Immature natural killer cell (primary cell): ENCODE data around the gene ZBTB7C. TPM values are rescaled to one million over a fixed set of nuclear protein-coding genes. Genes with fewer than 3 reads are reported as not detected.
A peak's percentile ranks its signal among the peaks of the same experiment; 100 is the strongest.

Experiments used
- DNase-seq, 3 donors: peaks; one replicate each; pipeline ENCODE4 v3.0.0; 2022; ENCODE audit warnings: mixed read lengths in 1 of 3
- H3K27ac Mint-ChIP-seq, 6 donors: one replicate each; pipeline ENCODE4 v1.8.0; 2020; ENCODE audit warnings: mixed read lengths in 6 of 6, mild to moderate bottlenecking in 5 of 6, inconsistent platforms in 4 of 6, moderate library complexity in 3 of 6
- H3K27me3 Mint-ChIP-seq, 3 donors: one replicate each; pipeline ENCODE4 v1.8.0; 2020 to 2021; ENCODE audit warnings: low read depth in 3 of 3, mild to moderate bottlenecking in 3 of 3, mixed read lengths in 3 of 3, moderate library complexity in 3 of 3, inconsistent platforms in 1 of 3
- H3K36me3 Mint-ChIP-seq, 3 donors: one replicate each; pipeline ENCODE4 v1.8.0; 2020; ENCODE audit warnings: mixed read lengths in 3 of 3, inconsistent platforms in 2 of 3, mild to moderate bottlenecking in 2 of 3
- H3K4me1 Mint-ChIP-seq, 2 donors: one replicate each; pipeline ENCODE4 v1.8.0; 2020; ENCODE audit warnings: inconsistent platforms in 2 of 2, mild to moderate bottlenecking in 2 of 2, mixed read lengths in 2 of 2, moderate library complexity in 1 of 2
- H3K4me3 Mint-ChIP-seq, 5 donors: one replicate each; pipeline ENCODE4 v1.8.0; 2020; ENCODE audit warnings: mild to moderate bottlenecking in 5 of 5, mixed read lengths in 5 of 5, inconsistent platforms in 3 of 5, moderate library complexity in 3 of 5
- H3K9me3 Mint-ChIP-seq, 6 donors: one replicate each; pipeline ENCODE4 v1.8.0; 2020; ENCODE audit warnings: mild to moderate bottlenecking in 6 of 6, mixed read lengths in 6 of 6, inconsistent platforms in 4 of 6, moderate library complexity in 3 of 6
- polyA plus RNA-seq, 3 donors: library from polyadenylated mRNA; unstranded; fragments of 300-500 nt; fragmentation: Illumina TruSeq; gene quantifications; one replicate each; pipeline ENCODE4 v1.2.3, GENCODE V29; 2021

Gene ZBTB7C
- polyA plus RNA-seq, 3 donors from 2014 or later = not detected

DNA sequence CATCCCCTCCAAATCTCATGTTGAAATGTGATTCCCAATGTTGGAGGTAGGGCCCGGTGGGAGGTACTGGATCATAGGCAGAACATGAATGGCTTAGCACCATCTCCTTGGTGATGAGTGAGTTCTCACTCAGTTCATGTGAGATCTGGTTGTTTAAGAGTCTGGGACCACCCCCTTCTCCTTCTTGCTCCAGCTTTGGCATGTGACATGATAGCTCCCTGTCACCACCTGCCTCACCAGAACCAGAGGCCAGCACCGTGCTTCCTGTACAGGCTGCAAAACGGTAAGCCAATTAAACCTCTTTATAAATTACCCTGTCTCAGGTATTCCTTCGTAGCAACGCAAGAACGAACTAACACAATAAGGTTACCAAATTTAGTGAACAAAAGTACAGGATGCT lies 95.4 kb downstream of the ZBTB7C start:
- DNase-seq = no peak
- no peaks in the 10 kb centered on the region for H3K4me1 Mint-ChIP-seq
- no peaks in the 10 kb centered on the region for H3K36me3 Mint-ChIP-seq
- peaks cover 0 to 5% (median 3%) of the 10 kb centered on the region in 3 donors for H3K27me3 Mint-ChIP-seq
- no peaks in the 10 kb centered on the region for H3K9me3 Mint-ChIP-seq
- no peak overlapping the region for H3K4me3 Mint-ChIP-seq
- no peak overlapping the region for H3K27ac Mint-ChIP-seq

DNA sequence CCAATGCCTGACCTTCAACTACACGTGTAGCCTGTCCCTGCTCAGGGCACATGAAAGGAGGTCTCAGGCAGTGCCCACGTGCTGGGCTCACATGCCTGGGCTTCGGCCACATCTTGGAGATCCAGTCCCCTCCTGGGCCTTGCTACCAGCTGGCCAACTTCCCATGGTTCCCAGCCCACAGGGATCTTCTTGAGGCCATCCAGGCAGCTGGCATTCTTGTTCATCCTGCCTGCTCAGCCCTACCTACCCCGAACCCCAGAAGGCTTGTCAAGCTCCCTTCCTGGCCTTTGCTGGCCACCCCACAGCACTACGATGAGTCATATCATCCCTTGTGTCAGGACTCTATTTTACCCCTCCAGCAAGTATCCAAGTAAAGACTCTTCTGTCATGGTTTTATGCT lies 97.1 kb downstream of the ZBTB7C start:
- Mint-ChIP-seq H3K27ac (no peak overlapping the region), H3K4me1 (no peaks in the 10 kb centered on the region), H3K9me3 (no peaks in the 10 kb centered on the region), H3K27me3 (peaks cover 0 to 5% (median 3%) of the 10 kb centered on the region in 3 donors), H3K4me3 (no peak overlapping the region), H3K36me3 (no peaks in the 10 kb centered on the region)
- no peak for DNase-seq

DNA sequence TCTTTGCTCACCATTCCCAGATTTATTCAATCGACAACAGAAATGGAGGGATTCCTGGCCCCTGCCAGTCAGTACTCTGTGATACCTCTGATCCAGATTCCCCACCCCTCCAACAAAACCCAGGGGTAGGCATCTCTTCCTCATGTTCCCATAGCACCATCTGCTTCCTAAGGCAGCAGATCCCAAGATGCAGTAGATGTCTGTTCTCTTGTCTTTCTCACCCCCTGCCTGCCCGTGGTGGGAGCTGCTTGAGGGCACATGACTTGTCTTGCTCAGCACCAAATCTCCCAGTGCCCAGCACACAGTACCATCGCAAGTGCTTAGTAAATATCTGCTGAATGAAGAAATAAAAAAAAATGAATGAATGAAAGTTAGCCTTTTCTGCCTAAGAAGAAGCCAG lies 98.2 kb downstream of the ZBTB7C start:
- no peak overlapping the region for H3K4me3 Mint-ChIP-seq
- no peaks in the 10 kb centered on the region for H3K4me1 Mint-ChIP-seq
- H3K27me3 Mint-ChIP-seq = peaks cover 0 to 4% (median 2%) of the 10 kb centered on the region in 3 donors
- no peaks in the 10 kb centered on the region for H3K36me3 Mint-ChIP-seq
- H3K27ac Mint-ChIP-seq = no peak overlapping the region
- DNase-seq = no peak
- H3K9me3 Mint-ChIP-seq = no peaks in the 10 kb centered on the region

DNA sequence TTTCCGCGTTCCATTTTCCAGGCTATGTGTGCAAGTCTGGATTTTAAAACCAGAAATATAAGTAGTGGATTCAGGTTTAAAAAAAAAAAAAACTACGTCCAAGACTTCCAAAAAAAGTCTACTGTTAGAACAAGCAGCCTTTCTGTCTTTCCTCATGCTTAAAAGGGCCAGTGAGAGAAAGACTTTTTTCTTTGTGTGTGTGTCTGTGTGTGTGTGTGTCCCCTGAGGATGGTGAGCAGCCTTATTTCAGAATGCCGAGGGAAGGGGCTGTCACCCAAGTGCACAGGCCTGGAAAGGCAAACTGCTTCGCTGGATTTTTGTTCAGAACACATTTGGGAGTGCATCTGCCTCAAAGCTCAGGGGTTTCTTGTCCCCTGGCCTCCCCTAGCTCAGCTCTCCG lies 98.8 kb downstream of the ZBTB7C start:
- Mint-ChIP-seq H3K4me3 (no peak overlapping the region), H3K4me1 (no peaks in the 10 kb centered on the region), H3K36me3 (no peaks in the 10 kb centered on the region), H3K27ac (no peak overlapping the region), H3K27me3 (peaks cover 0 to 4% (median 2%) of the 10 kb centered on the region in 3 donors), H3K9me3 (no peaks in the 10 kb centered on the region)
- DNase-seq = no peak

DNA sequence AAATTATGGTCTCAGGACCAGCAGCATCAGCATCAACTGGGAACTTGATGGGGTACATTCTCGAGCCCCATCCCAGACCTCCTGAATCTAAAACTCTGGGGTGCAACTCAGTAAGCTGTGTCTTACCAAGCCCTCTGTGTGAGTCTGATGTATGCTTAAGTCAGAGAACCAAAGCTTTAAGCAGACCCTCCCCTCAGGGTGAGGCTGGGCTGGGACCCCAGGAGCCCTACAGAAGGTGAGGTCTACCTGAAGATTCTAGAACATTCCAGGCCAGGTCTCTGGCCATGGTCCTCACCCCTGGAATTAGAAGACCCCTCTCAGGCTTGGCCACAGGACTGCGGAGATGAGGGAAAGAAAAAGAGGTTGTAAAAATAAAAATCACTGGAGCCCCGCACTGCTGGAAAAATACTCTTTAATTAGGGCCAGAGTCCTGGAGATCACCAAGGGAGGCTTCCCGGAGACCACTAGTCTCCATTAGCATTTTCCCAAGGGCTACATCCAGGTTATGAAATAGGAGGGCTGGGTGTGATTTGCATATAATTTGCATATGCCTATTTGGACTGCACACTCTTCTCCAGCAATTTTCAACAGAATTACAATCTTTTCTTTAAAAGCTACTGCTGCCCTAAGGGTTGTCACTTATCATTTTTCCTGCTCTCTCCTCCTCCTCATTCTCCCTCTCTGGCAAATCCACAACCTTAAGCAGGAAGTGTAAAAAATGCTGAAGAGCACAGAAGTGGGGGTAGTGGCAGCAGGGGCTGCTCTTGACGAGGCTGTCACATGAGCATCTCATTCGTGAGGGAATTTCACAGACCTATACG lies 100.2 kb downstream of the ZBTB7C start:
- Mint-ChIP-seq H3K4me1 (no peaks in the 10 kb centered on the region), H3K27me3 (peaks cover 0 to 4% (median 4%) of the 10 kb centered on the region in 3 donors), H3K4me3 (no peak overlapping the region), H3K9me3 (no peaks in the 10 kb centered on the region), H3K36me3 (no peaks in the 10 kb centered on the region), H3K27ac (no peak overlapping the region)
- no peak for DNase-seq

DNA sequence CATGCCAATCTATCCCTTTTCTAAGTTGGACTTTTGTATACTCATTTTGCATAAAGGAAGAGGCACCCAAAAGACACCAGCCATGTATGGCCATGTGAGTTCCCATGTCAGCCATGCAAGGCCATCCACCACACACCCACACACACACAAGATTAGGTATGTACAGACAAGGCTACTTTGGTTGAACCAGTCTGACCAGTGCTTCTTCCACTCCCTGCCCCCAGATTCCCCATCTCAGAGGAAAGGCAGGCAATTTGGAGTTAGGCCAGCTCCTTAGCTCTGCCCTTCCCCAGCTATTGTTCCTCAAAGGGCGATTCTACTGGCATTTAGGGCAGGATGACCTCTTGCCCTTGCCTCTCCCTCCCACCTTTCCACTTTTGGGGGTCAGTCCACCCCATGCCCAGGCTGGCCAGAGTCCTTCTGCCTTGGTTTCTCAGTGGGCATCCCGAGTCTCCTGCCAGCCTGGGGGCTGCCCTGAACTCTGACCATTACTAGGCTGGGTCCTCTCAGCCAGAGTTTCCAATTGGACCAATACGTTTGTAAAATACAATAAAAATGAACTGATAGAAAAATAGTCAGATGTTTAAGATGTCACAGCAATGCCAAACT lies 101.1 kb downstream of the ZBTB7C start:
- H3K36me3 Mint-ChIP-seq = no peaks in the 10 kb centered on the region
- no peak for DNase-seq
- H3K27ac Mint-ChIP-seq = no peak overlapping the region
- H3K4me1 Mint-ChIP-seq = no peaks in the 10 kb centered on the region
- H3K27me3 Mint-ChIP-seq = peaks cover 0 to 4% (median 2%) of the 10 kb centered on the region in 3 donors
- no peaks in the 10 kb centered on the region for H3K9me3 Mint-ChIP-seq
- no peak overlapping the region for H3K4me3 Mint-ChIP-seq

DNA sequence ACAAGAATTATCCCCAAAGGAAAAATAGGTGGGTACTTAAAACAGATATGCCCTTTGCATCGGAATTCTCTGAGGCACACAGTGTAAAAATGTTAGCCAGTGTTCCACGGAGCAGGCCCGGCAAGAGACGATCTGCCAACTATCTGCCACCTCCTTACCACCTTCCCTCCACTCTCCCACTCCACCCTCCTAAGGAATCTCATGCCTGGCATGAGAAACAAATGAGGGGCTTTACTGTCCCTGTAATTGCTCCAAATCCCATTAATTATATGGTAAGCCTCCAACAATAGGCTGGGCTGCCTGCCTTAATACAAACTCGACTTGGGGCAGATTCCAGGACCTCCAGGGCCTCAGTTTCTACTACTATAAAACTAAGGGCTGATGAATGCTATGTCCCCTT lies 102.3 kb downstream of the ZBTB7C start:
- Mint-ChIP-seq H3K27ac (no peak overlapping the region), H3K9me3 (no peaks in the 10 kb centered on the region), H3K27me3 (peaks cover 2 to 4% (median 2%) of the 10 kb centered on the region in 3 donors), H3K36me3 (no peaks in the 10 kb centered on the region), H3K4me3 (no peak overlapping the region), H3K4me1 (no peaks in the 10 kb centered on the region)
- no peak for DNase-seq

DNA sequence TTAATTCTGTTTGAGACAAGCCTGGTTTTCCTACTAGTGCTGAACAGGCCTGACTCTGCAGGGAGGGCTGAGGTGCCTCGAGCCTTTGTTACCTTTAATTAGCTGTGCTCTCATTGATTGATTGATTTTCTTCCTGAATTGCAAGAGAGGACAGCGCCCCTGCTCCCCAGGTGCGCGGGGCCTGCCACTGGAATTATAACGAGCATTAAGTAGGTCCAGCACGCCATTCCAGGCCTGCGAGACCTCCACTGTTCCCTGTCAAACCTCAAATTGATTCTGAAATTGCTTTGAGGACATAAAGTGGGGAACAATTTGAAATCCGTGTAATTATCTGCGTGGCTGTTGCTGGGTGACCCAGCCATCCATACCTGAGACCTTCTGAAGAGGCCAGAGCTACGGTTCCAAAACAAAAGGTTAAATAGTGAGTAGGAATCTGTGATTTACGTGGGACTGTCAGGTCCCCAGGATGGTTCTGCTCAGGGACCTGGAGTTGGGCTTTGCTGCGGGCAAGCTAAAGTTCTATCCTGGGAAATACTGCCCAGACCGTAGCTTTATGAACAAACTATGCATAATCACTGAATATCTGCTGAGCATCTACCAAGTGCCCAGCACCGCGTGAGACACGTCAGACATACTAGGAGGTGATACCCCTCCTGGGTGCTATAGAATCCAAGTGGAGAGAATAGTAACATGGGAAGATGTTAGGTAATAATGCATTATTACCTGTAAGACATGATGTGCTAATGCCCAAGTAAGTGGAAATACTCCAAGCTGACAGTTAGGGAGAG lies 104.1 kb downstream of the ZBTB7C start:
- peaks cover 3 to 6% of the 10 kb centered on the region in 2 donors for H3K4me1 Mint-ChIP-seq
- H3K4me3 Mint-ChIP-seq = no peak overlapping the region
- H3K27me3 Mint-ChIP-seq = peaks cover 2% of the 10 kb centered on the region in 3 donors
- no peak overlapping the region for H3K27ac Mint-ChIP-seq
- no peak for DNase-seq
- H3K9me3 Mint-ChIP-seq = no peaks in the 10 kb centered on the region
- H3K36me3 Mint-ChIP-seq = no peaks in the 10 kb centered on the region

DNA sequence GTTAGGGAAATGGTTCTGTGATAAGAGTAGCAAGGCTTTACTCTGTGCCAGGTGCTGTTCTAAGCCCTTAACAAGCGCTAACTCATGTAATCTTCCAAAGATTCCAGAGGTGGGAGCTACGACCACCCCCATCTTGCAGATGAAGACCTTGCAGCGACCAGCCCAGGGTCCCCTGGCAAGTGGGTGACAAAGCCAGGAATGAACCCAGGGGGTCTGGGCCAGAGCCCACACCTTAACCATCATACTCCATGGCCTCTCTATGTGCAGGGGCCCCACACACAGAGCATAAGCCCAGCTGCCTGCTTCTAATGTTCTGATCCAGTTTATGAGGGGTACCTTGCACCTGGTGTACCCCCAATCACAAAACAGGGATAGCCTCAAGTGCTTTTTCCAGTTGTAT lies 105.3 kb downstream of the ZBTB7C start:
- Mint-ChIP-seq H3K27ac (no peak overlapping the region), H3K4me1 (peaks cover 3 to 7% of the 10 kb centered on the region in 2 donors), H3K4me3 (no peak overlapping the region), H3K9me3 (no peaks in the 10 kb centered on the region), H3K36me3 (no peaks in the 10 kb centered on the region), H3K27me3 (peaks cover under 1 to 4% (median 2%) of the 10 kb centered on the region in 3 donors)
- no peak for DNase-seq

DNA sequence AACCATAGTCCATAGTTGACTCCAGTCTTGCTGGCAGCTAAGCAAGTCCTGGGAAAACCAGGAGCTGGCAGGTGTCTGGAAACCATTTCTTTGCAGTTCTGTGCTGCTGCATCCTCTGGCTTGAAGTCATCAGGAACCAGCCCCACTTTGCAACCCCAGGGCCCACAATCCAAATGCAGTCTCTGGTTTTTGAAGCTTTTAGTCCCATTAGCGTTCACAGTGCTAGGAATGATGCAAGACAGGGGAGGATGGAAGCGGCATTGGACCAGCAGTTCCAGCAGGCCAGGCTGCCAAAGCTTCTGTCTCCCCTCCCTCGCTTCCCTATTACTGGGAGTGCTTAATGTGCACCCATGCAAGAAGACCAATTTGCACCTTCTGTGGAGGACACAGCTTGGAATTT lies 106.4 kb downstream of the ZBTB7C start:
- peaks cover 3 to 7% of the 10 kb centered on the region in 2 donors for H3K4me1 Mint-ChIP-seq

DNA sequence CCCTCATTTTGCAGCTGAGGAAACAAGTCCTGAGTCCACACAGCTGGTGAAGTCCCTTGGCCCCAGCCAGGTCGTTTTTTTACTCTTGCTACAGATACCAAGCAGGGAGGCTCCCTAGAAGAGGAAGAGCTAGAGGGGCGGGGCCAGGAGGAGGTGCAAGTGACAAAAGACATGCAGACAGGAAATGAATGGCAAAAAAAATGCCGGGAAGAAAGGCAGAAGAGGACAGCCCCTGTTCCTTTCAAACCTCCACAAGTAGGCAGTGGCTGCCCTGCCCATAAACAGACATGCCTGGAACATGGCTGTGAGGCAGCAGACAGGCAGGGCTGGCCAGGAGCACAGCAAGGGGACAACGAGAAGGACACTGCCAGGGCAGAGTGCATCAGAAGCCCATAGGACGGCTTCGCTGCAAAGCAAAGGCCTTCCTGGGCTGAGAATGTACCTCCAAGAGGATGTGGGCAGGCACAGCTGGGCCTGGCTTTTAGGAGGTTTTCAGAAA lies 108.7 kb downstream of the ZBTB7C start:
- Mint-ChIP-seq H3K27me3 (peaks cover 2 to 6% (median 2%) of the 10 kb centered on the region in 3 donors), H3K27ac (peak overlapping the region in 1 of 6 donors; percentile 2), H3K9me3 (no peaks in the 10 kb centered on the region), H3K4me1 (peaks cover 3 to 7% of the 10 kb centered on the region in 2 donors), H3K4me3 (no peak overlapping the region), H3K36me3 (no peaks in the 10 kb centered on the region)
- no peak for DNase-seq

More for the DNA sequence above, 106.4 kb downstream of the ZBTB7C start:
- no peak overlapping the region for H3K4me3 Mint-ChIP-seq
- DNase-seq = no peak
- H3K36me3 Mint-ChIP-seq = no peaks in the 10 kb centered on the region
- H3K9me3 Mint-ChIP-seq = no peaks in the 10 kb centered on the region
- peaks cover 2 to 4% (median 2%) of the 10 kb centered on the region in 3 donors for H3K27me3 Mint-ChIP-seq
- H3K27ac Mint-ChIP-seq = no peak overlapping the region

DNA sequence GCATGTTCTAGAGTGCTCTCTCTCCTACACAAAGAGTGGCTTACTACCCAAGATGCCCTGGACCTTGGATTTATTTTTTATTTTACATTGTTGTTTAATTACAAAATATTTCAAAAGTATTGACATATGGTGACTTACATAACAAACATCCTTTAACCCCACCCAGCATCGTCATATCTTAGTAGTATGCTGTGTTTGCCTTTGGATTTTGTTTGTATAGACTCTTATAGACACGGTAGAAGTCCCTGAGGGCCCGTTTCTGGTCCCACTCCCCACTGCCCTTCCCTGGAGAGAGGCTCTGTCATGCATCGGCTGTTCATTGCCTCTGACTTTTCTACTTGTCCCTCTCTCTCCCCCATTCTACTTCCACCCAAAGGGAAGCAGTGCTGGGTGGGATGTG lies 112.0 kb downstream of the ZBTB7C start:
- Mint-ChIP-seq H3K9me3 (no peaks in the 10 kb centered on the region), H3K4me1 (peaks cover 3 to 7% of the 10 kb centered on the region in 2 donors), H3K27ac (no peak overlapping the region), H3K27me3 (peaks cover 0 to 4% (median 2%) of the 10 kb centered on the region in 3 donors), H3K4me3 (no peak overlapping the region), H3K36me3 (no peaks in the 10 kb centered on the region)
- no peak for DNase-seq

DNA sequence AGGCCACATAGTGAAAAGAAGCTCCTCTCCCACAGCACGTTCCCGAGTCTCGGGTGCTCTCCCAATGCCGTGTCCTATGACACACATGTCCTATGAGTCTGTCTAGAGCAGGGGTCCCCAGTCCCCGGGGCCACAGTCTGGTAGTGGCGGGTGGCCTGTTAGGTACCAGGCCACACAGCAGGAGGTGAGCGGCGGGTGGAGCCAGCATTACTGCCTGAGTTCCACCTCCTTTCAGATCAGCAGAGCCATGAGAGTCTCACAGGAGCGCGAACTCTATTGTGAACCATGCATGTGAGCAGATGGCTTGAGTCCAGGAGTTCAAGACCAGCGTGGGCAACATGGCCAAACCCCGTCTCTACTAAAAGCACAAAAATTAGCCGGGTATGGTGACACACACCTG lies 112.6 kb downstream of the ZBTB7C start:
- Mint-ChIP-seq H3K4me3 (no peak overlapping the region), H3K9me3 (no peaks in the 10 kb centered on the region), H3K27me3 (peaks cover 0 to 4% (median 2%) of the 10 kb centered on the region in 3 donors), H3K27ac (no peak overlapping the region), H3K36me3 (no peaks in the 10 kb centered on the region), H3K4me1 (peaks cover 3 to 7% of the 10 kb centered on the region in 2 donors)
- no peak for DNase-seq
